Caco-2 (cell line): ENCODE results near the gene PLXNB2. TPM values are rescaled to one million over a fixed set of nuclear protein-coding genes. Genes with fewer than 3 reads are reported as not detected.

Experiments
- BruUV-seq: library from RNA; stranded (reverse); fragments of 400-500 nt; replicated peaks from 2 replicates; lab custom pipeline; 2021; lab: Mats Ljungman, UMichigan
- CTCF ChIA-PET: fragments of 300-600 bp; sonication (Branson Sonifier 250); formaldehyde crosslinking; loops from one replicate; lab custom pipeline; 2022; ENCODE audit warnings: antibody characterized with exemption; lab: Charles Lee
- POLR2A ChIA-PET: fragments of 300-600 bp; sonication (Branson Sonifier 250); formaldehyde crosslinking; loops from one replicate; lab custom pipeline; 2022; ENCODE audit warnings: antibody characterized with exemption; lab: Charles Lee
- DNase-seq, 2 experiments: peaks; one replicate each; pipeline versions ENCODE4 v3.0.0 to v3.0.0-alpha.2; 2020 to 2022
- H3K27me3 ChIP-seq: replicated peaks from 2 replicates; pipeline ENCODE4 v1.6.0; 2011; ENCODE audit warnings: low read length; ENCODE audit not compliant: control insufficient read depth, insufficient read depth
- H3K36me3 ChIP-seq: 2 replicates; pipeline ENCODE4 v1.5.1; 2011; ENCODE audit warnings: low read length; ENCODE audit not compliant: control insufficient read depth, insufficient read depth
- H3K4me1 ChIP-seq: fragments of 250-450 bp; sonication (Bioruptor Pico); 2 replicates; pipeline ENCODE4 v1.5.1; 2020; ENCODE audit warnings: mild to moderate bottlenecking
- H3K4me3 ChIP-seq: 2 replicates; pipeline ENCODE4 v1.5.1; 2011; ENCODE audit warnings: low read depth, mild to moderate bottlenecking, control low read depth, low read length
- H3K9me3 ChIP-seq: fragments of 250-450 bp; sonication (Bioruptor Pico); 2 replicates; pipeline ENCODE4 v1.5.1; 2020; ENCODE audit warnings: mild to moderate bottlenecking, moderate library complexity
- H3K27ac Mint-ChIP-seq: one replicate; pipeline ENCODE4 v1.8.0; 2022; ENCODE audit warnings: mixed read lengths; ENCODE audit not compliant: unreplicated experiment
- H3K27me3 Mint-ChIP-seq: one replicate; pipeline ENCODE4 v1.8.0; 2022; ENCODE audit warnings: mixed read lengths; ENCODE audit not compliant: insufficient read depth, unreplicated experiment
- H3K36me3 Mint-ChIP-seq: one replicate; pipeline ENCODE4 v1.8.0; 2022; ENCODE audit warnings: mild to moderate bottlenecking, mixed read lengths; ENCODE audit not compliant: insufficient read depth, unreplicated experiment
- H3K4me1 Mint-ChIP-seq: one replicate; pipeline ENCODE4 v1.8.0; 2022; ENCODE audit warnings: low read depth, mixed read lengths; ENCODE audit not compliant: unreplicated experiment
- H3K4me3 Mint-ChIP-seq: one replicate; pipeline ENCODE4 v1.8.0; 2022; ENCODE audit warnings: mild to moderate bottlenecking, moderate library complexity, mixed read lengths; ENCODE audit not compliant: unreplicated experiment
- H3K9me3 Mint-ChIP-seq: one replicate; pipeline ENCODE4 v1.8.0; 2022; ENCODE audit warnings: mixed read lengths; ENCODE audit not compliant: unreplicated experiment
- intact Hi-C: fragments of 100-400 bp; cut with micrococcal nuclease; formaldehyde crosslinking; loops from one replicate; pipeline ENCODE4 v1.10.0; 2022; ENCODE audit not compliant: unreplicated experiment
- total RNA-seq: library from RNA; stranded (reverse); gene quantifications from 2 replicates; pipeline ENCODE4 v1.2.3, GENCODE V29; 2022
- TF ChIP-seq, protein P1 (sequence below), 2 experiments: fragments of 200-600 bp in 1 of 2; IDR thresholded peaks; 1 replicate in 1 of 2; 2 replicates in 1 of 2; pipeline versions ENCODE4 v1.5.1 to v1.8.0; 2011 to 2022; ENCODE audit warnings: antibody characterized with exemption in 1 of 2, control low read depth in 1 of 2, inconsistent platforms in 1 of 2, low read depth in 1 of 2, low read length in 1 of 2, mild to moderate bottlenecking in 1 of 2, moderate library complexity in 1 of 2; ENCODE audit not compliant: insufficient read depth in 1 of 2, severe bottlenecking in 1 of 2, unreplicated experiment in 1 of 2

The PLXNB2 gene
- total RNA-seq, 1 experiment from 2014 or later, result 260 TPM

DNA sequence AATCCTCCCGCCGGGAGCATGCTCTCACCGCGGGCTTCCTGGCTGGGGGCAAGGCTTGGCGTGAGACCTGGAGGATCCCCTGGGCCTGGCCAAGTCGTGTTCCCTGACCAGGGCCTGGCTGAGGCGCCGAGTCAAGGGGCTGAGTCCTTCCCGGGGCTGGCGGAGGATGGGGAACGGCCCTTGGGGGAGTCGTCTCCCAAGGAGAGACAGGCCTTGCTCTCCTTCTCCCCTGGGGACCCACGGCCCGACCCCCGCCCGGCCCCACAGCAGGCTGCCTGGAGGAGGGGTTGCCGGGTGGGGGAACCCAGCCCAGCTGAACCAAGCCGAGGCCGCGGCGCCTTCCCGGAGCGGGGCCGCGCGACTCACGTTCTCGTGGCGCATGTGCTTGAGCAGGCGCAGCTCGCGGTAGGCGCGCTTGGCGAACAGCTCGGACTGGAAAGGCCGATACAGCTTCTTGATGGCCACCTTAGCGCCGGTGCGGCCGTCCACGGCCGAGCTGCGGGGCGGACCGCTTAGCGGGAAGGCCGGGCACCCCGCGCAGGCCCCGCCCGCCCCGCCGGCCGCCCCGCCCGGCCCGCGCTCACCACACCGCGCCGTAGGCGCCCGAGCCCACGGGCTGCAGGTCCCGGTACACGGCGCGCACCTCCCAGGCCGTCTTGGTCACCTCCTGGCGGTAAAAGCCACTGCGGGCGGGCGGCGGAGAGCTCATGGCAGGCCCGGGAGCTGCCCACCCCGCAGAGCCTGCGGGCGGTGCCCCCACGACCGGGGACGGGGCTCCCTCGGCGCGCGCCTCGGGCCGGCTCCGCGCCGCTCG is 46.4 kb downstream of the PLXNB2 start:
- H3K4me3 Mint-ChIP-seq, result peak overlapping the region; percentile 61

DNA sequence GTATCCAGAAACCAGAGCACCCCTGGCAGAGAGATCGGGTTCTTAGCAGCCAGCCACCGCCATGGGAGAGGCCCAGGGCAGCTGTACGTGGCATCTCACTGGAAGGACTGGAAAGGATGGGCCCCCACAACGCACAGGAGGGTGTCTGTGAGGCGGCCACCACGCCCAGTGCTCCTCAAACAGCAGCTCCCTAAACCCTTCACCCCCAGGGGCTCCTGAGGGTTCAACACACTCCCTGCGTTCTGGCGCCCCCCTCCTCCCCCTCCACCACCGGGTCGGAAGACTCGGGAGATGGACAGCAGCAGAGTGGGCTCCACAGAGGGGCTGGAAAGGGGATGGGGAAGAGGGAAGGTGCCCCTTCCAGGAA is 47.0 kb downstream of the PLXNB2 start:
- intact Hi-C loops, result no loop called here
- peak overlapping the region; percentile 44 for H3K4me3 ChIP-seq
- no peaks in the 10 kb centered on the region for H3K9me3 Mint-ChIP-seq
- H3K4me1 Mint-ChIP-seq, result no peaks in the 10 kb centered on the region
- H3K4me3 Mint-ChIP-seq, result peak overlapping the region; percentile 61
- H3K27ac Mint-ChIP-seq, result no peak overlapping the region
- TSS peak; percentile 26 for BruUV-seq
- H3K27me3 Mint-ChIP-seq, result no peaks in the 10 kb centered on the region
- peaks cover 5% of the 10 kb centered on the region for H3K36me3 Mint-ChIP-seq
- H3K36me3 ChIP-seq, result no peaks in the 10 kb centered on the region
- no peak for DNase-seq
- ChIA-PET CTCF (interaction anchor here (1.2 kb wide), 1 partner anchor 8 kb away, joined by 6 read pairs; no protein-coding TSS in a partner anchor), POLR2A (interaction anchor here (1.3 kb wide), 1 partner anchor 9 kb away, joined by 4 read pairs; the partner anchor contains the start of gene HDAC10)
- TF ChIP-seq, protein P1, sequence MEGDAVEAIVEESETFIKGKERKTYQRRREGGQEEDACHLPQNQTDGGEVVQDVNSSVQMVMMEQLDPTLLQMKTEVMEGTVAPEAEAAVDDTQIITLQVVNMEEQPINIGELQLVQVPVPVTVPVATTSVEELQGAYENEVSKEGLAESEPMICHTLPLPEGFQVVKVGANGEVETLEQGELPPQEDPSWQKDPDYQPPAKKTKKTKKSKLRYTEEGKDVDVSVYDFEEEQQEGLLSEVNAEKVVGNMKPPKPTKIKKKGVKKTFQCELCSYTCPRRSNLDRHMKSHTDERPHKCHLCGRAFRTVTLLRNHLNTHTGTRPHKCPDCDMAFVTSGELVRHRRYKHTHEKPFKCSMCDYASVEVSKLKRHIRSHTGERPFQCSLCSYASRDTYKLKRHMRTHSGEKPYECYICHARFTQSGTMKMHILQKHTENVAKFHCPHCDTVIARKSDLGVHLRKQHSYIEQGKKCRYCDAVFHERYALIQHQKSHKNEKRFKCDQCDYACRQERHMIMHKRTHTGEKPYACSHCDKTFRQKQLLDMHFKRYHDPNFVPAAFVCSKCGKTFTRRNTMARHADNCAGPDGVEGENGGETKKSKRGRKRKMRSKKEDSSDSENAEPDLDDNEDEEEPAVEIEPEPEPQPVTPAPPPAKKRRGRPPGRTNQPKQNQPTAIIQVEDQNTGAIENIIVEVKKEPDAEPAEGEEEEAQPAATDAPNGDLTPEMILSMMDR (IDR thresholded peaks at IDR 0.05; ENCODE audit: insufficient read depth in 1 of 2, low read depth in 1 of 2, low read length in 1 of 2, severe bottlenecking in 1 of 2, unreplicated experiment in 1 of 2), result no peak
- no peaks in the 10 kb centered on the region for H3K9me3 ChIP-seq
- peaks cover 11% of the 10 kb centered on the region; the same call in 1 of the 2 replicates for H3K4me1 ChIP-seq
- H3K27me3 ChIP-seq, result no peaks in the 10 kb centered on the region

More for the DNA sequence above, 46.4 kb downstream of the PLXNB2 start:
- CTCF ChIA-PET, result interaction anchor here (0.7 to 1.2 kb wide), 2 partner anchors 9 to 264 kb away, joined by 4 to 6 read pairs; partner anchors contain the start of gene SCO2
- Histone ChIP-seq H3K27me3 (no peaks in the 10 kb centered on the region), H3K36me3 (no peaks in the 10 kb centered on the region), H3K4me3 (peak overlapping the region; percentile 44), H3K9me3 (no peaks in the 10 kb centered on the region), H3K4me1 (peaks cover 11% of the 10 kb centered on the region; the same call in 1 of the 2 replicates)
- Mint-ChIP-seq H3K36me3 (peaks cover 5% of the 10 kb centered on the region), H3K4me1 (no peaks in the 10 kb centered on the region), H3K27me3 (no peaks in the 10 kb centered on the region), H3K27ac (no peak overlapping the region), H3K9me3 (no peaks in the 10 kb centered on the region)
- peak in 1 of 2 experiments; percentile 62 for DNase-seq
- no TSS peak for BruUV-seq
- intact Hi-C loops, result no loop called here
- POLR2A ChIA-PET, result interaction anchor here (1.3 kb wide), 1 partner anchor 10 kb away, joined by 4 read pairs; the partner anchor contains the start of gene HDAC10
- TF ChIP-seq, protein P1 (IDR thresholded peaks at IDR 0.05; ENCODE audit: insufficient read depth in 1 of 2, low read depth in 1 of 2, low read length in 1 of 2, severe bottlenecking in 1 of 2, unreplicated experiment in 1 of 2), result no peak

DNA sequence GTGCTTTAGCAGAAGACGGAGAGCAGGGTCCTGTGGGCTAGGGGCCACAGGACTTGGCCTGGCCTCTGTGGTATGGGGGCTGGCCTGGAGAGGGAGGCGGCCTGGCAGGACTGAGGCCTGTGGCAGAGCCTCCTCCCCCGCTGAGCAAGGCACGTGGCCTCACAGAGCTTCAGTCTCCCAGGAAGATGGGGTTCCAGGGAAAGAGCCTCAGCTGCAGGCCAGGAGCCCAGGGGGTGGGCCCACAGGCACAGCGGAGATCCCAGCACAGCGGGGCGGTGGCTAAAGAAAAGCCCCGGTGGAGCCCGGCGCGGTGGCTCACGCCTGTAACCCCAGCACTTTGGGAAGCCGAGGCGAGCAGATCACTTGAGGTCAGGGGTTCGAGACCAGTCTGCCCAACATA is 48.1 kb downstream of the PLXNB2 start:
- peak overlapping the region; percentile 61 for H3K4me3 Mint-ChIP-seq
- BruUV-seq, result no TSS peak
- no peaks in the 10 kb centered on the region for H3K27me3 Mint-ChIP-seq
- H3K4me1 ChIP-seq, result peaks cover 11% of the 10 kb centered on the region; the same call in 1 of the 2 replicates
- H3K27me3 ChIP-seq, result no peaks in the 10 kb centered on the region
- H3K9me3 ChIP-seq, result no peaks in the 10 kb centered on the region
- no peaks in the 10 kb centered on the region for H3K4me1 Mint-ChIP-seq
- H3K4me3 ChIP-seq, result no peak overlapping the region
- DNase-seq, result no peak
- peaks cover 5% of the 10 kb centered on the region for H3K36me3 Mint-ChIP-seq
- intact Hi-C loops, result no loop called here
- CTCF ChIA-PET, result no interaction called here
- TF ChIP-seq, protein P1 (IDR thresholded peaks at IDR 0.05; ENCODE audit: insufficient read depth in 1 of 2, low read depth in 1 of 2, low read length in 1 of 2, severe bottlenecking in 1 of 2, unreplicated experiment in 1 of 2), result no peak
- POLR2A ChIA-PET, result no interaction called here
- H3K36me3 ChIP-seq, result no peaks in the 10 kb centered on the region
- no peaks in the 10 kb centered on the region for H3K9me3 Mint-ChIP-seq
- H3K27ac Mint-ChIP-seq, result no peak overlapping the region
